Measurements from ENCODE around the gene BCOR.

DNA sequence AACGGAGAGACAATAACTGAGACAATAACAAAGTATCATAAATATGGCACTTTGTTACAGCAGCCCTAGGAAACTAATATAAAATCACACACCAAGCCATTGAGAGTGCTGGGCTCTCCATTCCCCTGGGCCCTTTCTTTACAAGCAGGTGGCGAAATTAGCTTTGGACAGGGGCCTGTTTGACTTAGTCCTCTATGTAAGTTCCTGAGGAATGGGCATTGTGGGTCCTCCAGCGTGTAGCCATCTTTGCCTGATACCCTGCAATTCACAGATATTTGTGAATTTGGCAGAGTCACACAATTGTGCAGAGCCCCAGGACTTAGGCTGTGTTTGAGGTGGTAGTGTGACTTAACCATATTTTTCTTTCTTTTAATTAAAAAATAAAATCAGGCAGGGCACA is 67.6 kb downstream of the BCOR start:
- TF ChIP-seq, protein P1, sequence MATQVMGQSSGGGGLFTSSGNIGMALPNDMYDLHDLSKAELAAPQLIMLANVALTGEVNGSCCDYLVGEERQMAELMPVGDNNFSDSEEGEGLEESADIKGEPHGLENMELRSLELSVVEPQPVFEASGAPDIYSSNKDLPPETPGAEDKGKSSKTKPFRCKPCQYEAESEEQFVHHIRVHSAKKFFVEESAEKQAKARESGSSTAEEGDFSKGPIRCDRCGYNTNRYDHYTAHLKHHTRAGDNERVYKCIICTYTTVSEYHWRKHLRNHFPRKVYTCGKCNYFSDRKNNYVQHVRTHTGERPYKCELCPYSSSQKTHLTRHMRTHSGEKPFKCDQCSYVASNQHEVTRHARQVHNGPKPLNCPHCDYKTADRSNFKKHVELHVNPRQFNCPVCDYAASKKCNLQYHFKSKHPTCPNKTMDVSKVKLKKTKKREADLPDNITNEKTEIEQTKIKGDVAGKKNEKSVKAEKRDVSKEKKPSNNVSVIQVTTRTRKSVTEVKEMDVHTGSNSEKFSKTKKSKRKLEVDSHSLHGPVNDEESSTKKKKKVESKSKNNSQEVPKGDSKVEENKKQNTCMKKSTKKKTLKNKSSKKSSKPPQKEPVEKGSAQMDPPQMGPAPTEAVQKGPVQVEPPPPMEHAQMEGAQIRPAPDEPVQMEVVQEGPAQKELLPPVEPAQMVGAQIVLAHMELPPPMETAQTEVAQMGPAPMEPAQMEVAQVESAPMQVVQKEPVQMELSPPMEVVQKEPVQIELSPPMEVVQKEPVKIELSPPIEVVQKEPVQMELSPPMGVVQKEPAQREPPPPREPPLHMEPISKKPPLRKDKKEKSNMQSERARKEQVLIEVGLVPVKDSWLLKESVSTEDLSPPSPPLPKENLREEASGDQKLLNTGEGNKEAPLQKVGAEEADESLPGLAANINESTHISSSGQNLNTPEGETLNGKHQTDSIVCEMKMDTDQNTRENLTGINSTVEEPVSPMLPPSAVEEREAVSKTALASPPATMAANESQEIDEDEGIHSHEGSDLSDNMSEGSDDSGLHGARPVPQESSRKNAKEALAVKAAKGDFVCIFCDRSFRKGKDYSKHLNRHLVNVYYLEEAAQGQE (IDR thresholded peaks at IDR 0.05; ENCODE audit: insufficient read depth in 1 of 2, low read depth in 2 of 2, low read length in 1 of 2) = no peak
- TF ChIP-seq CTCF (IDR thresholded peaks at IDR 0.05) = no peak
